IMR-90 (cell line): ENCODE results near the gene GJB4. TPM values are rescaled to one million over a fixed set of nuclear protein-coding genes. Genes with fewer than 3 reads are reported as not detected.

Source experiments
- ATAC-seq: fragments of 200-7000 bp; cut with Tn5 transposase; 2 replicates; pipeline ENCODE4 v1.9.1; 2020; ENCODE audit warnings: low read depth, mild to moderate bottlenecking, moderate library complexity
- BruUV-seq: library from RNA; stranded (reverse); fragments of 400-500 nt; replicated peaks from 2 replicates; lab custom pipeline; 2021; lab: Mats Ljungman, UMichigan
- CTCF ChIA-PET: fragments of 300-600 bp; formaldehyde crosslinking; extraction: SDS; loops from one replicate; lab custom pipeline; 2021; ENCODE audit warnings: antibody characterized with exemption; lab: Yijun Ruan, JAX
- POLR2A ChIA-PET: fragments of 300-600 bp; sonication (Branson Sonifier 250); formaldehyde crosslinking; loops from one replicate; lab custom pipeline; 2022; ENCODE audit warnings: antibody characterized with exemption; ENCODE audit not compliant: unreplicated experiment; lab: Charles Lee
- DNase-seq: peaks from one replicate; pipeline ENCODE4 v3.0.0; 2013
- H2AFZ ChIP-seq: replicated peaks from 2 replicates; pipeline ENCODE3; 2013; ENCODE audit warnings: low read length, mild to moderate bottlenecking; ENCODE audit not compliant: poor library complexity
- H2AK5ac ChIP-seq: 2 replicates; pipeline ENCODE4 v1.6.1; 2013; ENCODE audit warnings: low read depth, low read length, inconsistent platforms
- H2AK9ac ChIP-seq: replicated peaks from 2 replicates; pipeline ENCODE3; 2013; ENCODE audit warnings: mild to moderate bottlenecking, low read depth, low read length, moderate library complexity; ENCODE audit not compliant: poor library complexity
- H2BK120ac ChIP-seq: 2 replicates; pipeline ENCODE4 v1.6.1; 2013; ENCODE audit warnings: low read depth, low read length, inconsistent platforms
- H2BK15ac ChIP-seq: 3 replicates; pipeline ENCODE4 v1.6.1; 2013; ENCODE audit warnings: low read depth, low read length, inconsistent platforms
- H2BK20ac ChIP-seq: 2 replicates; pipeline ENCODE4 v1.6.1; 2013; ENCODE audit warnings: low read depth, mild to moderate bottlenecking, inconsistent platforms, low read length, moderate library complexity
- H2BK5ac ChIP-seq: 2 replicates; pipeline ENCODE4 v1.6.1; 2013; ENCODE audit warnings: mild to moderate bottlenecking, low read depth, low read length, inconsistent platforms; ENCODE audit not compliant: poor library complexity, severe bottlenecking
- H3K14ac ChIP-seq: replicated peaks from 2 replicates; pipeline ENCODE4 v1.6.1; 2013; ENCODE audit warnings: low read depth, low read length, inconsistent platforms
- H3K18ac ChIP-seq: 2 replicates; pipeline ENCODE4 v1.6.1; 2013; ENCODE audit warnings: low read depth, low read length, control low read depth
- H3K23ac ChIP-seq: 2 replicates; pipeline ENCODE4 v1.6.1; 2013; ENCODE audit warnings: low read depth, low read length, inconsistent platforms
- H3K27ac ChIP-seq: 2 replicates; pipeline ENCODE4 v1.5.1; 2013; ENCODE audit warnings: mild to moderate bottlenecking, control low read depth, low read length; ENCODE audit not compliant: insufficient read depth
- H3K27me3 ChIP-seq: 2 replicates; pipeline ENCODE4 v1.6.1; 2013; ENCODE audit warnings: low read length; ENCODE audit not compliant: control insufficient read depth, insufficient read depth
- H3K36me3 ChIP-seq: 2 replicates; pipeline ENCODE4 v1.6.1; 2013; ENCODE audit warnings: low read length, mixed read lengths; ENCODE audit not compliant: control insufficient read depth, insufficient read depth
- H3K4ac ChIP-seq: 2 replicates; pipeline ENCODE4 v1.6.1; 2013; ENCODE audit warnings: low read depth, low read length, inconsistent platforms
- H3K4me1 ChIP-seq: 2 replicates; pipeline ENCODE4 v1.6.1; 2013; ENCODE audit warnings: low read length, mixed read lengths; ENCODE audit not compliant: control insufficient read depth, insufficient read depth
- H3K4me2 ChIP-seq: 2 replicates; pipeline ENCODE4 v1.6.1; 2013; ENCODE audit warnings: low read depth, mild to moderate bottlenecking, control low read depth, low read length, moderate library complexity
- H3K4me3 ChIP-seq: 2 replicates; pipeline ENCODE4 v1.5.1; 2013; ENCODE audit warnings: low read depth, mild to moderate bottlenecking, control low read depth, low read length, moderate library complexity; ENCODE audit not compliant: insufficient read depth
- H3K56ac ChIP-seq: 2 replicates; pipeline ENCODE4 v1.6.1; 2013; ENCODE audit warnings: low read length, inconsistent platforms; ENCODE audit not compliant: insufficient read depth; ENCODE audit errors: extremely low read depth
- H3K79me1 ChIP-seq, 2 experiments: 2 replicates each; pipeline ENCODE4 v1.6.1; 2013; ENCODE audit warnings: low read length in 2 of 2, inconsistent platforms in 1 of 2, low read depth in 1 of 2
- H3K9ac ChIP-seq: 2 replicates; pipeline ENCODE4 v1.6.1; 2013; ENCODE audit warnings: low read depth, low read length, control low read depth
- H3K9me1 ChIP-seq: 2 replicates; pipeline ENCODE4 v1.6.1; 2013; ENCODE audit warnings: low read length, inconsistent platforms; ENCODE audit not compliant: insufficient read depth
- H3K9me3 ChIP-seq: 2 replicates; pipeline ENCODE4 v1.6.1; 2013; ENCODE audit warnings: low read length; ENCODE audit not compliant: control insufficient read depth, insufficient read depth
- H4K20me1 ChIP-seq: 2 replicates; pipeline ENCODE4 v1.6.1; 2013; ENCODE audit warnings: low read length, inconsistent platforms; ENCODE audit not compliant: insufficient read depth
- H4K5ac ChIP-seq: 2 replicates; pipeline ENCODE4 v1.6.1; 2013; ENCODE audit warnings: mild to moderate bottlenecking, low read depth, low read length, control low read depth
- H4K8ac ChIP-seq, 2 experiments: 2 replicates each; pipeline ENCODE4 v1.6.1; 2013; ENCODE audit warnings: low read depth in 2 of 2, low read length in 2 of 2, control low read depth in 1 of 2, inconsistent platforms in 1 of 2
- H4K91ac ChIP-seq: 2 replicates; pipeline ENCODE4 v1.6.1; 2013; ENCODE audit warnings: low read depth, low read length, inconsistent platforms; ENCODE audit not compliant: insufficient read depth
- BHLHE40 ChIP-seq: fragments of 150-350 bp; IDR thresholded peaks from 2 replicates; pipeline ENCODE4 v1.6.1; 2016; ENCODE audit warnings: mild to moderate bottlenecking, low read depth, low read length
- CEBPB ChIP-seq: IDR thresholded peaks from 2 replicates; pipeline ENCODE4 v1.6.1; 2012; ENCODE audit warnings: low read depth, low read length, improper control_type of control experiment
- CHD1 ChIP-seq: IDR thresholded peaks from 2 replicates; pipeline ENCODE4 v1.6.1; 2012; ENCODE audit warnings: low read depth, low read length, improper control_type of control experiment
- CTCF ChIP-seq: conservative IDR thresholded peaks from 2 replicates; pipeline ENCODE4 v1.5.1; 2012; ENCODE audit warnings: mild to moderate bottlenecking, low read depth, low read length, improper control_type of control experiment
- ELK1 ChIP-seq: fragments of 150-350 bp; IDR thresholded peaks from 2 replicates; pipeline ENCODE4 v1.6.1; 2016; ENCODE audit warnings: low read depth, mild to moderate bottlenecking, low read length, moderate library complexity, borderline replicate concordance
- FOS ChIP-seq: fragments of 150-350 bp; IDR thresholded peaks from 2 replicates; pipeline ENCODE4 v1.6.1; 2016; ENCODE audit warnings: low read depth, low read length
- MAFK ChIP-seq: IDR thresholded peaks from 2 replicates; pipeline ENCODE4 v1.6.1; 2012; ENCODE audit warnings: low read depth, low read length, improper control_type of control experiment
- MAZ ChIP-seq: IDR thresholded peaks from 2 replicates; pipeline ENCODE4 v1.6.1; 2012; ENCODE audit warnings: low read depth, mild to moderate bottlenecking, low read length, improper control_type of control experiment, moderate library complexity, borderline replicate concordance
- MXI1 ChIP-seq: IDR thresholded peaks from 2 replicates; pipeline ENCODE4 v1.6.1; 2012; ENCODE audit warnings: low read depth, mild to moderate bottlenecking, low read length, moderate library complexity, borderline replicate concordance
- NFE2L2 ChIP-seq: fragments of 150-350 bp; IDR thresholded peaks from 2 replicates; pipeline ENCODE4 v1.6.1; 2016; ENCODE audit warnings: low read depth, mild to moderate bottlenecking, low read length
- POLR2A ChIP-seq: IDR thresholded peaks from 2 replicates; pipeline ENCODE4 v1.6.1; 2012; ENCODE audit warnings: mild to moderate bottlenecking, low read depth, low read length
- RAD21 ChIP-seq: IDR thresholded peaks from 2 replicates; pipeline ENCODE4 v1.6.1; 2012; ENCODE audit warnings: low read length, improper control_type of control experiment
- RCOR1 ChIP-seq: IDR thresholded peaks from 2 replicates; pipeline ENCODE4 v1.6.1; 2012; ENCODE audit warnings: mild to moderate bottlenecking, low read length, improper control_type of control experiment; ENCODE audit not compliant: insufficient replicate concordance
- RFX5 ChIP-seq: IDR thresholded peaks from 2 replicates; pipeline ENCODE4 v1.8.0; 2012; ENCODE audit warnings: low read depth, mild to moderate bottlenecking, low read length, moderate library complexity
- SMC3 ChIP-seq: fragments of 150-350 bp; IDR thresholded peaks from 2 replicates; pipeline ENCODE4 v1.6.1; 2016; ENCODE audit warnings: low read depth, mild to moderate bottlenecking, antibody characterized with exemption, low read length, moderate library complexity
- USF2 ChIP-seq: fragments of 150-350 bp; IDR thresholded peaks from 2 replicates; pipeline ENCODE4 v1.6.1; 2017; ENCODE audit warnings: mild to moderate bottlenecking, antibody characterized with exemption, low read length, low read depth
- dilution Hi-C: fragments of 300-500 bp; cut with HindIII; formaldehyde crosslinking; loops from one replicate; pipeline ENCODE4 v1.14.3; 2018; ENCODE audit warnings: low sequenced_read_pairs; ENCODE audit not compliant: unreplicated experiment
- in situ Hi-C: fragments of 300-500 bp; cut with MboI; formaldehyde crosslinking; loops from 3 replicates; pipeline ENCODE4 v1.14.3; 2019; ENCODE audit warnings: low sequenced_read_pairs, inconsistent platforms, mixed read lengths
- intact Hi-C: fragments of 100-400 bp; cut with micrococcal nuclease; formaldehyde crosslinking; loops from 2 replicates; pipeline ENCODE4 v1.10.0; 2022
- polyA plus RNA-seq, 3 experiments: library from polyadenylated mRNA; depleted of rRNA; stranded (reverse); fragments of >200 nt; gene quantifications; 2 replicates each; pipeline ENCODE4 v1.2.3, GENCODE V29; 2012; ENCODE audit warnings: low replicate concordance in 1 of 3
- total RNA-seq: library from RNA; depleted of rRNA; stranded (reverse); fragments of >200 nt; gene quantifications from 2 replicates; pipeline ENCODE4 v1.2.3, GENCODE V29; 2012

Gene GJB4
- total and polyA plus RNA-seq, 2 of the 4 experiments (the other 2 are of a cell fraction), result not detected

GRCh38 chr1:34710812-34711211 is 48.7 kb upstream of the GJB4 start:
- ATAC-seq (no peak), DNase-seq (no peak)
- Histone ChIP-seq H2BK15ac (no peak overlapping the region), H3K36me3 (no peaks in the 10 kb centered on the region), H4K20me1 (no peaks in the 10 kb centered on the region), H2AFZ (no peak overlapping the region), H2AK9ac (no peak overlapping the region), H3K4me2 (no peak overlapping the region), H3K4me1 (no peaks in the 10 kb centered on the region), H3K14ac (no peak overlapping the region), H3K9me3 (no peaks in the 10 kb centered on the region; the same call in 1 of the 2 replicates), H3K4me3 (no peak overlapping the region), H2BK5ac (no peak overlapping the region), H4K91ac (no peak overlapping the region), H3K9me1 (no peaks in the 10 kb centered on the region), H3K27me3 (no peaks in the 10 kb centered on the region), H3K18ac (no peak overlapping the region), H2AK5ac (no peak overlapping the region), H4K8ac (no peak overlapping the region), H3K23ac (no peak overlapping the region), H3K9ac (no peak overlapping the region), H4K5ac (no peak overlapping the region), H3K56ac (no peak overlapping the region), H3K4ac (no peak overlapping the region), H2BK20ac (no peak overlapping the region), H3K79me1 (no peaks in the 10 kb centered on the region), H3K27ac (no peak overlapping the region), H2BK120ac (no peak overlapping the region)
- in situ Hi-C loops (no loop called here), intact Hi-C loops (no loop called here), dilution Hi-C loops (no loop called here)
- BruUV-seq, result no TSS peak
- POLR2A ChIA-PET, result no interaction called here
- no peak for TF ChIP-seq BHLHE40
- no peak for TF ChIP-seq POLR2A
- TF ChIP-seq NFE2L2, result no peak
- TF ChIP-seq MXI1, result no peak
- no peak for TF ChIP-seq RAD21
- no peak for TF ChIP-seq SMC3
- TF ChIP-seq RFX5, result no peak
- no peak for TF ChIP-seq MAZ
- no peak for TF ChIP-seq MAFK
- no peak for TF ChIP-seq RCOR1
- no peak for TF ChIP-seq CTCF
- no peak for TF ChIP-seq CEBPB
- no peak for TF ChIP-seq ELK1
- no peak for TF ChIP-seq USF2
- no peak for TF ChIP-seq CHD1
- no peak for TF ChIP-seq FOS
- CTCF ChIA-PET, result no interaction called here
